ENCODE measurements around the gene DPPA3.

GRCh38 chr12:7679251-7680045 lies 31.8 kb upstream of the DPPA3 start:
- no peak for TF ChIP-seq CTCF (IDR thresholded peaks at IDR 0.05)
- no peak for TF ChIP-seq POLR2A (IDR thresholded peaks at IDR 0.05)

All from thyroid gland (tissue), 4 donors.